ENCODE measurements around the gene CST7.

Gene CST7

DNA sequence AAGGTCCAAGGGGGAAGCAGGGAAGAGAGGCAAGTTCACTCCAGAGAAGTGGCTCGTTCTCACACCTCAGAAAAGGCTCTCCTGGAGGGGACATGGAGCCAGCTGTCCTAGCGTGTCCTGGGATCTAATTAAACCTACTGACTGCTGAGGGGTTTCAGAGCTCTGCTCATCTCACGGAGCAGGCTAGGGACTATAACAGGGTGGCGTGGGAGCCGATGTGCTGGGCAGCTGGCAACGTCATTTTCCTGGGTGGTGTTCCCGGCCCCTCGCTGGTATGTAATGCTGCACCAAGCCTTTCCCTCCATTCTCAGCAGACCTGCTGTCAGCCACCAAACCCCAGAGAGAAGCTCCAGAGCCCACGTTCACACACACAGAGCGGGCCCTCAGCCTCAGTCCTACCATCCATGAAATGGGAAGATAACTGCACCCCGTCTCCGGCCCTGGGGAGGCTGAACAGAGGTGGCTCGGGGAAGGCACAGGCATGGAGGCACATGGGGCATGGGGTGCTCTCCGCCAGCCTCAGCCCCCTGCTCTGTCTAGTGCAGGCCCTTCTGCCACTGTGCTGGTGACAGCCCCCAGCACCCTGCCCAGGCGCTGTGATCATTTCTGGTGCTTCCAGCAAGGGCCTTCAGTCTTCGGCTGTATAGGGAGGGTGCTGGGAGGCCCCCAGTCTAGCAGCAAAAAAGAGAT lies 1.9 kb downstream of the CST7 start:
- DNase-seq = no peak

DNA sequence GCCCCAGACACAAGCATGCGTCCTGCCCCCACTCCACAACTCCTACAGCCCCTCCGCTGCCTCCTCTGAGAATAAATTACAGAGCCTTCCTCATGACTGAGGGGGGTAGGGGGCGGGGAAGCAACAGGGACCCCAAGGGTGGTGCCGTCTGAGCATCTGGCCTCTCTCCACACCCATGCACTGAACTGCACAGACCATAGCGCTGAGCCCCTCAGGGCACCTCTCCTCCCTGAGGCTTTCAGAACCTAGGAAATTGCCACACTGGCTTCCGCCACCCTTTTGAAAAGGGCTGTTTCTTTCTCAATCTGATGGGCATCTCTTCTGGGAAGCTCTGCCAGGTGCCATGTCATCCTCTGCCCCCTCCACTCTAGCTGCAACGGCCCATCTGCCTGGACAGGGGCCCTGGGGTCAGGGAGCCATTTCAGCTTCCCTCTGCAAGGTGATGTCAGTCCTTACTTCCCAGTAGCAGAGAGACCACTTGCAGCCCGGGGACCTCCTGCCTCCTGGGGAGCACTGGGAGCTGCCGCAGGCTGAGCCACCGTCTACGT lies 2.5 kb downstream of the CST7 start:
- no peak for DNase-seq

DNA sequence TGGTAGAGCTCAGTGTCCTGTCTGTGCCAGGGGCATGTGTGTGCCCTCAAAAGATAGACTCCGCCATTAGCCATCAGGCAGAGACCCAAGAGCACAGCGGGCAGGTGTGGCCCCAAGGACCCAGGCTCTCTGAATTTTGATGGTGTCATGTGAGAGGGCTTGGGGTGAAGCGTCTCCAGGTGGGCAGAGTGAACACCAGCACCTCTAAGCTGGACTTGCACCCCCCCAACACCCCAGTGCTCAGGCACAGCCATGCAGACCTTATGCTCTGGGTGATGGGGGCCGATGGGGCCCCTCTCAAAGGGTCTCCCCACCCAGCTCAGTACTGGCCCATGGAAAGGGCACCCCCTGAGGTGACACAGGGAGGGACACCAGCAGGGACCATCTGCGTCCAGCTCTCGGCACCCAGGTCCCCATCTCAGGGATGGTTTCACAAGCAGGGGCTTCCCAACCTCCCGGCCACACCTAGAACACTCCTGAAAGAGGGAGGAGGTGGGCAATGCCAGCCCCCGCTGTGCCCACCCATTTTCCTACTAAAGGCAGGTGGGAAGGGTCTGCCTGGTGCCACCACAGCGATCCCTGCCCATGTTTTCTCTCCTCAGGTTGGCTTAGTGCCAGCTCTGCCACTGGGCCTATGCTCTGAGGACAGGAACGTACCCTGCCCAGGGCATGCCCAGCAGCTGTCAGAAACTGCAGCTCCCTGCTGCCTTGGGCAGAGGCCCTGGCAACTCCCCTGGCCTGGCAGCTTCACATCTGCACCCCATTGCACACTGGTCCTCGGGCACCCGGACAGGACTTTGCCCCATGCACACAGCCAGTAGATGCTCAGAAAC lies 3.5 kb downstream of the CST7 start:
- no peak for DNase-seq

DNA sequence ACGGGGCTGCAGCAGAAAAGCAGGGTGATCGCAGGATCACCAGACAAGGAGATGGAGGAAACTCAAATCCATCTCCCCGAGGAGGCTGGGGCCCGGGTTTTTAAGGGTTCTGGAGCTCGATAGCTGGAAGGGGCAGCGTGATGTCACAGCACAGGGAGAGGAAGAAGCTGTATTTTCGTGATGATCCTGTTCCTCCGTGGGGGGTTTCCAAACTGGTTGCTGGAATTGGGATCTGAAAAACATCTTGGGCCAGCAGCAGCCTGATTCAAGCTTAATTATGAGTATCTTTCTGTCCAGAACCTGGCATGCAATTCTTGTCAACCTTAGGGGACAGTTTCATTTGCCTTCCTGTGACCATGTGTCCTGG lies 4.1 kb downstream of the CST7 start:
- DNase-seq = no peak

DNA sequence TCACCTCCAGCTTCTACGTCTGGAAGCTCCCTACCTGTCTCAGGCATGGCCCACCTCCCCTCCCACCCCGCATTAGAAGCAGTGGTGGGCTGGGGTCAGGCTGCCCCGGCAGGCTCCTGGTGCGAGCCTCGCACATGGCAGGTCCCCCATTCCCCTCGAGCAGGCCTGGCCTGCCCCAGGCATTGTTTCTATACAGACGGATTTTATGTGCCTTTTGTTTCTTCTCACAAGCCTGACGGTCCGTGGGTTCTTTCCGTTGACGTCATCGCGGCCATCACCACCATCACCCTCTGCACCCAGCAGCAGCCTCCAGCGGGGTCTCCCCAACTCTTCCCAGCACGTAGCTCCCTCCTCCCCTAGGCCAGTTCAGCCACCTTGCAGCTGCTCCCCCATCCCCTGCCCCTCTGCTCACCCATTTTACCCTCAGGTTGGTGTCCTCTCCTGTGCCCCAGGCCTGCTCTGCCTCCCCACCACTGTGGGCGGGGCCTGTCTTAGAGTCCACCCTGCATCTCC lies 4.6 kb downstream of the CST7 start:
- DNase-seq = no peak

DNA sequence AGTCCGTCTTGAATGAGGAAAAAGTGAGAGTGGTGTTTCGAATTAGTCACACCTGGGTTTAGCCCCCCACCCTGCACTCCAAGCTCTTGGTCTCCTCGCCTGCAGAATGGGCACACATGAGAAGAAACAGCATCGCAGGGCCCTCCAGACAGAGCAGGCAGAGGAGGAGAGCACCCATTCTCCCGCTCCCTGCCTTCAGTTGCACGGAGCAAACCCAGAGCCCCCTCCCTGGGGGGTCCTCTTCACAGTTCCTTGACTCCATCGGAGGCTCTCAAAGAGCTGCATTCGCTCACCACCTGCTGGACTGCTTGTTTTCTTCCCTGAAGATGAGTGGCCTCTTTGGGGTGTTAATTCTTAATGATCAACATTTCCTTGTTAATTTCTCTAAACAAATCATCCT lies 5.1 kb downstream of the CST7 start:
- DNase-seq = no peak

DNA sequence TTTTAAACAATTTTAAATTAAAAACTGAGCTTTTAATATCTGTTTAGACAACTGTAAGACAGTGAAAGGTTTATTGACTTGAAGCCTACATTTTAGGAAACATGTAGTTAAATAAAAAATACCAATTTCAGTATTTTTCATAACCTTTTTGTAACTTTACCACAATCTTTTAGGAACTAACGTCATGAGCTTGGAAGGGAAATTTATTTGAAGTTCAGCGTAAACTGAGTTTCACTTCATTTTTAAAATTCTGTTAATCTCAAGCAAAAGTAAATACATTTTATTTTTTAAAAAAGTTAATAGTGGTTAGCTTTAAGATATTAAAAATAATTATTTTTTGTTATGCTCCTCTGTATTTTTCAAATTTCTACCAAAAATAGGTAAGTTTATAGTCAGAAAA lies 5.5 kb downstream of the CST7 start:
- no peak for DNase-seq

DNA sequence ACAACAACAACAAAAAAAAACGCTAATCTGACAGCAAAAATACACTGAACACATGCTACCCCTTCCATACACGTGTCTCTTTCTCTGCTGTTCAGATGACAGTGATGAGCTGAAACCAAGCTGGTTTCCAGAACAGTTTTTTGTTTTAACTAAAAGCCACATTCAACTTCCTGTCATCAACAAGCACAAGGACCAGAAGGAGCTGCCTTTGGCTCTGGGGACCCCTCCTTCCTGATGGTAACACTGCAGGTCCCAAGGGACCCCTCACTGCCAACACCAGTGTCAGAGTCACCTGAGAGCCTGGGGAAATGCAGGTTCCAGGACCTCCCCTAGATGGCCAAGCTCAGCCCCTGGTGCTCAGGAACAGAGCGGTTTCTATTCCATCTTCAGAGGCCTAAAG lies 6.0 kb downstream of the CST7 start:
- DNase-seq = no peak

DNA sequence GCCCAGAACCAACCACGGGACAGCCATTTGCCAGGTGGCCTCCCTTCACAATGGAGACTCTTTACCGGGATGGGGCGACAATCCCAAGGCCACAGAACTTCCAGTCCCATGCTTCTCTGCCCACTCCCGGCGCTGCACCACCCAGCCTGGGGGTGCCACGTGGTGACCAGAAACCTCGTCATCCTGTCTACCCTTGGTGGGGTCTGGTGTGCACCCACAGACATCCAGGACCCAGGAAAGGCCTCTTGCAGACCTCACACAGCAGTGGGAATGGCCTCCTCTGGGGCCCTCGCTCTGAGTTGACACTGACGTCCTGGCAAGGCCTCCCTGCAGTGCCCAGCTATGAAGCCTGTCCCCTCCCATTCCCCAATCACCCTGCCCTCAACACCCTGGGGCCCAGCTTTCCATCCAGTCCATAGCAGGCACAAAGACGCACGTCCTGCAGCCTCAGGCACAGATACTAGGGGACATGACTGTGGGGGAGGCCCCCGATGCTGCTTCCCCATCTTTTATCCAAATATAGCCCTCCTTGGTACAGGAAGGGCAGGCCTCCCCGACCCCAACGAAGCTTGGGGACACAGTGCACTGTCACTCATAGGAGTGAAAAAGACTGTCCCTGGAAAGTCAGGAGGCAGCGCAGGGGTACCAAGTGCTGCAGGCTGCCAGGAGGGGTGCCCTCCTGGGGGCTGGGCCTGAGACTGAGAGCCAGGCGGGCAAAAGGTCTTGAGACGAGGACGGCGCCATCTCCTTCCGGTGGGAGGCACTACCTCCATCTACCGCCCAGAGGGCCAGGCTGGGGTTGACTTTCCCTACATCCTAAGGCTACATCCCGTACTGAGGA lies 7.2 kb downstream of the CST7 start:
- DNase-seq = no peak

DNA sequence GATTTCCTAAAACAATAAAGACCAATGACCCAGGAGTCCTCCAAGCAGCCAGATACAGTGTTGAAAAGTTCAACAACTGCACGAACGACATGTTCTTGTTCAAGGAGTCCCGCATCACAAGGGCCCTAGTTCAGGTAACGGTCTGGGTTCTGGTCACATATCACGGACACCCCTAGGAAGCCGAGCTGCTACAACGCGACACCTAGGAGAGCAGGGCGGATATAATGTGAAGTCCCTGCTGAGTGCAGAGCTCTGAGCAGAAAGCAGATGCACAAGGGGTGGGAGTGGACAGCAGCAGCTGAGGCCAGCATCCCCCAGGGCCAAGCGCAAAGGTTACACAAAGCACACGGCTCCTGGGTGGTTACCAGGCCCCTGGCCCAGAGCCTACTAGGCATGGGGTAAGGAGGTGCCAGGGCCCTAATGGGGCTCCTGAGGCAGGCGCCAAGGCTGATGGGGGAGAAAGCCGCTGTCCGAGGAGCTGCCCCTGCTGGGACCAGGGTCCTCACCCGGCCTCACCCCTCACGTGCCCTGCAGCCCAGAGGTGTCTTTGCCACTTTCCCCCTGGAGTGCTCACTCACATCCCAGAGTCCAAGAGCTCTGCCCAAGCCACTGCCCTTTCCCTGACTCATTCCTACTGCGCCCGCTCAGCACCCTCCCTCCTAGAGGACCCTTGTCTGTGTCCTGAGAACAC lies 8.4 kb downstream of the CST7 start:
- DNase-seq = no peak

DNA sequence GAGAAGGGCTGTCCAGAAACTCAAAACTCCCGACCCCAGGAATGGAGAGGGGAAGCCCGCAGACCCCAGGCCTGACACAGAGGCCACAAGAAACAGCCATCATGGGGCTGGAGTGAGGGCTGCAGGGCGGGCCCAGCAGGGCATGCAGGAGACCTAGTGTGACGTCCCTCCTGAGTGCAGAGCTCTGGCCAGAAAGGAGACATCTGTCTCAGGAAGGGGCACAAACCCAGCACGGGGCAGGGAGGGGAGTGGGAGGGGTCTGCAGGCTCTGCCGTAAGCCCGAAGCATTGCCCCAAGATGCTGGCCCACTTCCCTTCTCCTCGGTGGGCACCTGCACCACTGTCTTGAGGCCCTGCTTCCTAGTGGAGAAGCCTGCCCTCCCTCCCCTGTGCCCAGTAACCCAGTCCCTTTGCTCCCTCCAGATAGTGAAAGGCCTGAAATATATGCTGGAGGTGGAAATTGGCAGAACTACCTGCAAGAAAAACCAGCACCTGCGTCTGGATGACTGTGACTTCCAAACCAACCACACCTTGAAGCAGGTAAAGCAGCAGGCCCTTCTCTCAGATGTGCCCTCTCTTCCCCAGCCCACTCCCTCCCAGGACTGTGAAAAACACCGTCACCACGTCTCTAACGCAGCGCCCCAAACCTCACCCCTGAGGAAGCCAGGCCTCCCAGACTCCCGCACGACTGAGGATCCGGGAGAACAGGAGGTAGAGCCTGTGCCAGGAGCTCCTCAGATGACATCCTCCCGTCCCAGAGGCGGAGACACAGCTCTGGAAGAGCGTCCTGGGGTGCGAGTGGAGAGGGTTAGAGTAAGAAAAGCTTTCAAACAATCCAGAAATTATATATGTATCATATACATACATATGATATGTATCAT lies 9.7 kb downstream of the CST7 start:
- DNase-seq = no peak

DNA sequence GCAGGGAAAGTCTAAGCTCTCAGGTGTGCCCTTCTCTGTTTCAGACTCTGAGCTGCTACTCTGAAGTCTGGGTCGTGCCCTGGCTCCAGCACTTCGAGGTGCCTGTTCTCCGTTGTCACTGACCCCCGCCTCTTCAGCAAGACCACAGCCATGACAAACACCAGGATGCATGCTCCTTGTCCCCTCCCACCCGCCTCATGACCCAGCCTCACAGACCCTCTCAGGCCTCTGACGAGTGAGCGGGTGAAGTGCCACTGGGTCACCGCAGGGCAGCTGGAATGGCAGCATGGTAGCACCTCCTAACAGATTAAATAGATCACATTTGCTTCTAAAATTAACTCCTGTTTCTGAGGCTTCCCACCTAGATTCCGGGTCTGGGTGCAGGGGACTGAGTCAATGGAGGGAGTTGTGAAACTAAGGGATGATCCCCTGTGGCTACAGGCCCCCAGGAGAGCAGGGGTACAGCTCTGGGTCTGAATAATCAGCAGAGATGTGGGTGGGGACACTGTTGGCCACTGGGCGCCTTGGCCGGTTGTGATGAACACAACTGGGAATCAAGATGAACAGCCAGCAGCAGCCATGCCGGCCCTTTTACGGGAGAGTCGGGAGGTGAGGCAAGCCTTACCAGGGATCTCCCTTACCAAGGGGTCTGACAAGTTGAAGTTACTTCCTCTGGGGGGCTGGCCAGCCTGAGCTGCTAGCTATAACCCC lies 10.7 kb downstream of the CST7 start:
- no peak for DNase-seq

DNA sequence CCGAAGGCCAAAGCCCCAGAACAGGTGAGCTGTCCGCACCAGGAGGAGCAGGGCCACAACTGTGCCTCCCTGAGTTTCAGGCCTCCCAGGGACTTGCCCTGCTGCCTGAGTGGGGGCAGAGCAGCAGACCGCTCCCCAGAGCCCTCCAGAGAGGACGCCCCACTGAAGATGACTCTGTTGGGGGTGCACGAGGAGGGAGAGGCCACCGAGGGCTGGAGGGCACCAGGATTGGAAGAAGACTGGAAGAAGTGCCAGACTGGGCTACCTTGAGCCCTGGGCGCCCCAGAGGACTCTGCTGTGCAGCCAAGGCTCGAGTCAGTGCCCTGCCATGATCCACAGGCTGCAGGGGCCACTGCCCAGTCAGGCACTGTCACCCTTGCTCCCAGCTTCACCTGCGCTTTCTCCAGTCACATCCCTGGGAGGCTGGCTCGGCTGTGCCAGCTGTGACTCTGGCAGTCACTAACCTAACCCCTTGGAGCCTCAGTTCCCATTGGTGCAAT lies 11.3 kb downstream of the CST7 start:
- no peak for DNase-seq

DNA sequence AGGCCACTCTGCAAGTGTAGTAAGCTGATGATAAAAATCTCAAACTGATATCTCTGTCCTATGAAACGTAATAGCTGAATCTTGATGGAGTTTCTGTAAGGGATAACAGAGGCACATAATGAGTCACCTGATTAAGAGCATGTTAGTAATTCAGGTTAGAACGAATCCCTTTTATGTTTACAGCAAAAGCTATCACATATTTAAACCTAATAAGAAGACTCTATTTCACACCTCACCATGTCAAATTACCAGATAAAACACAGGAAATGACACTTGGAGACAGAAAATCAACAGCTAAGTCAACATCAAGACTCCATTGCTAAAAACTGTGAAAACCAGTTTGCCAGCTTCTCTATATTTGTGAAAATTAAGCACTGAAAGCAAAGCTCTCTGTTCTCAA lies 11.8 kb downstream of the CST7 start:
- DNase-seq = no peak

DNA sequence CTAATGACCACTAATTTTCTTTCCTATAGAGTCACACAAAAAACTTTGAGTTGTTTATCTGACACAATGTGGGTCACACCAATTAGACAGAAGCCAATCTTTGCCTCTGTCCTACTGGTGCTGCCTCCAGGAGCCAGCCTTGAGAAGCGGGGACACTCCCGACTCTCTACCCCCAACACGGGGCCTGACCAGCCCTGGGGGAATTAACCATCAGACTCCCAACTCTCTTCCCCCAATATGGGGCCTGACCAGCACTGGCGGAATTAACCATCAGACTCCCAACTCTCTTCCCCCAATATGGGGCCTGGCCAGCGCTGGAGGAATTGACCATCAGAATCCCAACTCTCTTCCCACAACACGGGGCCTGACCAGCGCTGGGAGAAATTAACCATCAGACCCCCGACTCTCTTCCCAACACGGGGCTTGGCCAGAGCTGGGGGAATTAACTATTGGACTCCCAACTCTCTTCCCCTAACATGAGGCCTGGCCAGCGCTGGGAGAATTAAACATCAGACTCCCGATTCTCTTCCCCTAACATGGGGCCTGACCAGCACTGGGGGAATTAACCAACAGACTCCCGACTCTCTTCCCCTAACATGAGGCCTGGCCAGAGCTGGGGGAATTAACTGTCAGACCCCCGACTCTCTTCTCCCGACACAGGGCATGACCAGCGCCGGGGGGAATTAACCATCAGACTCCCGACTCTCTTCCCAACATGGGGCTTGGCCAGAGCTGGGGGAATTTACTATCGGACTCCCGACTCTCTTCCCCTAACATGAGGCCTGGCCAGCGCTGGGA lies 12.5 kb downstream of the CST7 start:
- no peak for DNase-seq

DNA sequence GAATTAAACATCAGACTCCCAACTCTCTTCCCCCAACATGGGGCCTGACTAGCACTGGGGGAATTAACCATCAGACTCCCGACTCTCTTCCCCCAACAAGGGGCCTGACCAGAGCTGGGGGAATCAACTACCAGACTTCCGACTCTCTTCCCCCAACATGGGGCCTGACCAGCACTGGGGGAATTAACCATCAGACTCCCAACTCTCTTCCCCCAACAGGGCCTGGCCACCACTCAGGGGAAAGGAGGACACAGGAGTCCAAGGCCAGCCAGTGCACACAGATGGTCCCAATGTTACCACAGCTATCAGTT lies 13.1 kb downstream of the CST7 start:
- DNase-seq = no peak

DNA sequence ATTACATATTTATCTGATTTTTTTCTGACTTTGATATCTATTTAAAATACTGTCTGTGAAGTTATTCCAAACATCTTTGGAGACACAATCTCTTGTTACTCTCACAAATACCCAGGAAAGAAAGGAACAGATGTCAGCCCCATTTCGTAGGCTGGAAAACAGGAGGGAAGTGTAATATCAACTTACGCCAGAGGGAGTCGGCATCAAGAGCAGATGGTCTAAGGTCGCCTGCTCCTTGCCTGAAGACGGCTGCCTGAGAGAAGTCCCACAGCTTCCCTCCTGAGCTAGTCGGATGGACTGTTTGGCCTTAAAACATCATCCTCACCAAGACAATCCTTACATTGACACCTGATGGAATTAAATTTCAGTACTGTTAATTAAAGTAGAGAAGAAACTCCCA lies 13.4 kb downstream of the CST7 start:
- DNase-seq = no peak

DNA sequence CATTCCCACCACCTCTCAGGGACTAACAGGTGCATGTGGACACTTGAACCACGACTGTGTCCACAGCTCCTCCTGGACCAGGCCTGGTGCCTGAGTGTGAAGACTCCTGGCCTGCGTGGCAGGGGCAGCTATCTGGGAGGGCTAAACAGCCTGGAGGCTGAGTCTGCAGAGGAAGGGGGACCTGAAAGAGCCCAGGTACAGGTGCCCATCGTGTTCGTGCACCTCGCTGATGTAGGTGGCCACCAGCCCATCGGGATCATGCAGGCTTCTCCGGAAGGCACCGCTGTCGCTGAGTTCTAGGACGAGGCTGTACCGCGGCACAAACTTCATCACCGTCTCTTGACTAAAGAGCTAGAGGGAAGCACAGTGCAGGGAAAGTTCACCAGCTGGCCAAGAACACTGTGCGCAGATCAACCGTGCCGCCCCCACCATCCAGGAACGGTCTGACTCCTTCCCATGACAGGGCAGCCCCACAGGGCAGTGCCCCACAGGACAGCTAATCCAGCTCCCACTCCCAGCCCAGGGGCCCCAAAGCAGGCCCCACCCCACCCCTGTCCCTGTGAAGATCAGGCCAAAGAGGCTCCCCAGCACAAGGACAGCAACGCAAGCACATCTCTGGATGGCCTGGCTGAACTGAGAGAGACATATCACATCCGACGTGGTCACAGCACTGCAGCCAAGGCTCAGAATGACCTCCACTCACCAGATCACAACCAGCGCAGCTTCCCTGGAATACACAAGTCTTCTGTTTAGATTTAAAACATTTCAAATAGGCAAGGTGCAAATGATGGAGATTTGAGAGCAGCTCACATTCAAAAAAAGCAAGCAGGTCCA lies 14.8 kb downstream of the CST7 start:
- no peak for DNase-seq

DNA sequence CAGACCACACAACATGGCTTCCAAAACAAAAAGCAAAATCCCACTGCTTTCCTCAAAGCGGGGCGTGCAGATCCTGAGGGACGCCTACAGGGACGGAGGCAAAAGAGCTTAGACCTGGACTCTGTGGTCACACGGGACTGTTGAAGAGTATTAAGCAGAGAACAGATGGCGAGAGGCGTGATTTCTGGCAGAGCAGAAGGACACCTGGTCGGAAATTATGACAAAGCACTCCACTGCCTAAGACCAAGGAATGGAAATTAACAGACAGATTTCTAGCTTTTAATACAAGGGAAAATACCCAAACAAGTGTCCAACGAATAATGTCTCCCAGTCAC lies 15.4 kb downstream of the CST7 start:
- no peak for DNase-seq

Measured in fibroblast of skin of right quadriceps (primary cell).